NCI-H82 treated with DMSO at 0.1 percent for 48 hours (cell line): ENCODE measurements around the gene GPSM3.
"Not testable (repeated sequence)": the region's sequence is repeated elsewhere in the genome, so short reads cannot be mapped to it uniquely, and the experiment has no call there.

Experiments used
- DNase-seq: peaks from one replicate; lab custom pipeline; 2025; ENCODE audit not compliant: unreplicated experiment; lab: John Stamatoyannopoulos, UW

The GPSM3 gene

GRCh38 chr6:32192608-32193039 lies at the start of gene GPSM3:
Gene GPSM3 (minus strand): TSS chr6:32192643. CDS start chr6:32192513, 130 bp downstream.
- no peak for DNase-seq

- DNase-seq = no peak
Observed at GRCh38 chr6:32240686-32241085, 48.2 kb upstream of the GPSM3 start.

- DNase-seq = no peak
Observed at GRCh38 chr6:32239462-32239861, 47.0 kb upstream of the GPSM3 start.

- no peak for DNase-seq
Observed at GRCh38 chr6:32234934-32235333, 42.5 kb upstream of the GPSM3 start.

- DNase-seq = no peak
Observed at GRCh38 chr6:32226434-32226833, 34.0 kb upstream of the GPSM3 start.

- no peak for DNase-seq
Observed at GRCh38 chr6:32224696-32225095, 32.3 kb upstream of the GPSM3 start.

GRCh38 chr6:32223258-32224235 lies 31.1 kb upstream of the GPSM3 start, which contains the start of gene NOTCH4:
Gene NOTCH4 (minus strand): TSS chr6:32224067. CDS start chr6:32223928, 139 bp downstream.
- no peak for DNase-seq

GRCh38 chr6:32222333-32223230 lies 30.1 kb upstream of the GPSM3 start:
- DNase-seq = no peak

- DNase-seq = no peak
Observed at GRCh38 chr6:32220021-32220420, 27.6 kb upstream of the GPSM3 start.

- DNase-seq = no peak
Observed at GRCh38 chr6:32218167-32218566, 25.7 kb upstream of the GPSM3 start.

- no peak for DNase-seq
Observed at GRCh38 chr6:32216998-32217397, 24.6 kb upstream of the GPSM3 start.

- no peak for DNase-seq
Observed at GRCh38 chr6:32216285-32216684, 23.8 kb upstream of the GPSM3 start.

GRCh38 chr6:32215617-32216016 lies 23.2 kb upstream of the GPSM3 start:
- DNase-seq = no peak

- DNase-seq = no peak
Observed at GRCh38 chr6:32214126-32214525, 21.7 kb upstream of the GPSM3 start.

GRCh38 chr6:32213649-32214048 lies 21.2 kb upstream of the GPSM3 start:
- DNase-seq = no peak

- no peak for DNase-seq
Observed at GRCh38 chr6:32212076-32212760, 19.8 kb upstream of the GPSM3 start.

- not testable (repeated sequence) for DNase-seq
Observed at GRCh38 chr6:32211432-32211831, 19.0 kb upstream of the GPSM3 start.

GRCh38 chr6:32210191-32210601 lies 17.8 kb upstream of the GPSM3 start:
- no peak for DNase-seq

- DNase-seq = no peak
Observed at GRCh38 chr6:32208996-32209395, 16.6 kb upstream of the GPSM3 start.

- DNase-seq = no peak
Observed at GRCh38 chr6:32204268-32204715, 11.8 kb upstream of the GPSM3 start.
